ENCODE data around the gene OTP. TPM values are rescaled to one million over a fixed set of nuclear protein-coding genes. Genes with fewer than 3 reads are reported as not detected.

Gene OTP
- total RNA-seq, 4 donors from 2014 or later: not detected

- no peak for TF ChIP-seq CTCF (IDR thresholded peaks at IDR 0.05; ENCODE audit: low read depth)
These were observed 1.1 kb downstream of the OTP start for GRCh38 chr5:77637170-77637997.

- TF ChIP-seq CTCF (IDR thresholded peaks at IDR 0.05; ENCODE audit: low read depth): no peak
These were observed 1.8 kb downstream of the OTP start for GRCh38 chr5:77636641-77637169.

- no peak for TF ChIP-seq CTCF (IDR thresholded peaks at IDR 0.05; ENCODE audit: low read depth)
These were observed 2.4 kb downstream of the OTP start for GRCh38 chr5:77635917-77636640.

- TF ChIP-seq CTCF (IDR thresholded peaks at IDR 0.05; ENCODE audit: low read depth): no peak
These were observed 3.2 kb downstream of the OTP start for GRCh38 chr5:77635067-77635916.

GRCh38 chr5:77633709-77634108 is 4.8 kb downstream of the OTP start:
- no peak for TF ChIP-seq CTCF (IDR thresholded peaks at IDR 0.05; ENCODE audit: low read depth)

GRCh38 chr5:77633207-77633675 is 5.3 kb downstream of the OTP start:
- TF ChIP-seq CTCF (IDR thresholded peaks at IDR 0.05; ENCODE audit: low read depth): no peak
